CD4-positive, alpha-beta T cell treated with Interleukin-15 for 1 hour (primary cell): Measurements from ENCODE around the gene GBP6.
"Not testable (repeated sequence)": the region's sequence is repeated elsewhere in the genome, so short reads cannot be mapped to it uniquely, and the experiment has no call there.

Experiments used
- DNase-seq: peaks from one replicate; pipeline ENCODE4 v3.0.0-alpha.2; 2020

Gene GBP6

GRCh38 chr1:89373810-89374209, 10.0 kb downstream of the GBP6 start:
- DNase-seq, result not testable (repeated sequence)

- no peak for DNase-seq
These were observed 14.1 kb downstream of the GBP6 start for GRCh38 chr1:89378001-89378400.

GRCh38 chr1:89381618-89382017, 17.8 kb downstream of the GBP6 start:
- DNase-seq, result no peak

DNA sequence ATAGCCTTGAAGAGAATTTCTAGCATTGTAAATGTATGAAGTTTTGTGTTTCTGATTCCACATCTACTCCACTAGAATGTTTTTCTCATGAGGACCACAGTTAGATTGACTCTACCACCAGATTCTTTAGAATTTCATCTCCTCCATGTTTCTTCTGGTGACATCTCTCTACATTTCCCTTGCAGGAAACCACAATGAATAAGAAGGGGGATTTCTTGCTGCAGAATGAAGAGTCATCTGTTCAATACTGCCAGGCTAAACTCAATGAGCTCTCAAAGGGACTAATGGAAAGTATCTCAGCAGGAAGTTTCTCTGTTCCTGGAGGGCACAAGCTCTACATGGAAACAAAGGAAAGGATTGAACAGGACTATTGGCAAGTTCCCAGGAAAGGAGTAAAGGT, 18.6 kb downstream of the GBP6 start:
- DNase-seq, result no peak

GRCh38 chr1:89383185-89383584, 19.3 kb downstream of the GBP6 start:
- no peak for DNase-seq

GRCh38 chr1:89390707-89391106, 26.8 kb downstream of the GBP6 start:
- no peak for DNase-seq

DNA sequence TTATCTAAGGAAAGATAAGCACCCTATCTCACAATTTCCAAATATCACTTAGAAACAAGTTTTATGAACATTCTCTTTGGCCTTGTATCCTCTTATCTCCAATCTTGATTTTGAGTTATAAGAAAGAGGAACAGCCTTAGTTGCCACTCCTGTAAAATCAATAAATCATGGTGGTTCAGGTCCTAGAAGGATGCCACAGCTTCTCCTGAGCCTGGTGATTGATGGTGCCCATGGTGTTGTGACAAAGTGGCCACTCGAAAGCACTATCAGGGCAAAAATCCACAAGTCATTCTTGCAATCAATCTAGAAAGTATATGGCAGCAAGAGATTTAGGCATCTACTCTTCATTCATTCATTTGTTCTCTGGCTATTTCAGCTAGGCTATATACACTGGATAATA, 27.8 kb downstream of the GBP6 start:
- DNase-seq, result no peak

- no peak for DNase-seq
These were observed 31.0 kb downstream of the GBP6 start for GRCh38 chr1:89394851-89395250.

DNA sequence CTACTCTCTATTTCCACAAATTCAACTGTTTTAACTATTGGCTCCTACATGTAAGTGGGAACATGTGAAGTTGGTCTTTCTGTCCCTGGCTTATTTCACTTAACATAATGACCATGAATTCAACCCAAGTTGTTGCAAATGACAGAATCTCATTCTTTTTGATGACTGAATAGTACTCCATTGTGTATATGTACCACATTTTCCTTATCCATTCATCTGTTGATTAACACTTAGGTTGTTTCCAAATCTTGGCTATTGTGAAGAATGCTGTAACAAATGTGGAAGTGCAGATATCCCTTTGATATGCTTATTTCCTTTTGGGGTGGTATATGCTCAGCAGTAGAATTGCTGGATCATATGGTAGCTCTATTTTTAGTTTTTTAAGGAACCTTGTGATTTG, 33.0 kb downstream of the GBP6 start:
- DNase-seq, result no peak

DNA sequence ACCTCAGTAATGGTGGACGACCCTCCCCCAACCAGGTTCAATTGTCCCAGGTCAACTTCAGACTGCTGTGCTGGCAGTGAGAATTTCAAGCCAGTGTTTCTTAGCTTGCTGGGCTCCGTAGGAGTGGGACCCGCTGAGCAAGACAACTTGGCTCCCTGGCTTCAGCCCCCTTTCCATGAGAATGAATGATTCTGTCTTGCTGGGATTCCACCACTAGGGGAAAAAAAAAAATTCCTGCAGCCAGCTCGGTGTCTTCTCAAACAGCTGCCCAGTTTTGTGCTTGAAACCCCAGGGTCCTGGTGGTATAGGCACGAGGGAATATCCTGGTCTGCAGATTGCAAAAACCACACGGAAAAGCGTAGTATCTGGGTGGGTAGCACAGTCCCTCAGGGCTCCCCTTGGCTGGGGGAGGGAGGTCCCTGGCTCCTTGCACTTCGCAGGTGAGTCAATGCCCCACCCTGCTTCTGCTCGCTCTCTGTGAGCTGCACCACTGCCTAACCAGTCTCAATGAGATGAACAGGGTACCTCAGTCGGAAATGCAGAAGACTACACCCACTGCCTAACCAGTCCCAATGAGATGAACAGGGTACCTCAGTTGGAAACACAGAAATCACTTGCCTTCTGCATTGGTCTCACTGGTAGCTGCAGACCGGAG, 41.5 kb downstream of the GBP6 start:
- no peak for DNase-seq

DNA sequence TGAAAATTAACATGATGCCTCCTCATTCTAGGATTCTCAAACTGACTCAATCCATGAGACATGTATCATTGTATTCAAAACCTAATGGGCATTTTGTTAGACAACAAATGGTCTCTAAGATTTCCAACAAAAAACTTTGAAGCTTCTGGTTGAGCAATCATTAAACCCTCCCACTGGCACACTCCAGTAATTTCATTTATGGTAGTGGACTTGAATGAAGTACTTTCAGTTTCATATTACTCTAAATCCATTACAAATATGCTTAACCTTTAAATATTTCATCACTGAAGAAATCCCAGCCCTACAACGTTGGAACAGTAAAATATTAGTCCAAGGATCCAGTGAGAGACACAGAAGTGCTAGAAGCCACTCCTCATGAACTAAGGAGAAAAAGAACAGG, 43.5 kb downstream of the GBP6 start:
- DNase-seq, result no peak

DNA sequence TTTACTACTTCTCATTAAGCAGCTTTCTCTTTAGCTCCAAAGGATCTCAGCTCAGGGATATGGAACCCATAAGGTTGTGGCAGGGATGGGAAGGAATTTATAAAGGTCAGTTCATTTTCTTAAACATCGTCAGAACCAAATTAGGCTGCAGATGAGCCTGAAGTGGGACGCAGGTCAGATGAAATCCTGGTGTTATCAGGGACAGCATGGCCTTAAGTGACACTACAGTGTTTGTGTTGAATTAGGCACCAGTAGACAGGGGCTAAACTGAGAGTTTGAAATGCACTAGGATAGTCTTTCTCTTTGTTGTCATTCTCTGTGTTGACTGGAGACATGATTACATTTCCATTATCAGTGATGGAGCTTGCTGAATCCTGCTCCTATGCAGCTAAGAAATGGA, 43.9 kb downstream of the GBP6 start:
- DNase-seq, result not testable (repeated sequence)

DNA sequence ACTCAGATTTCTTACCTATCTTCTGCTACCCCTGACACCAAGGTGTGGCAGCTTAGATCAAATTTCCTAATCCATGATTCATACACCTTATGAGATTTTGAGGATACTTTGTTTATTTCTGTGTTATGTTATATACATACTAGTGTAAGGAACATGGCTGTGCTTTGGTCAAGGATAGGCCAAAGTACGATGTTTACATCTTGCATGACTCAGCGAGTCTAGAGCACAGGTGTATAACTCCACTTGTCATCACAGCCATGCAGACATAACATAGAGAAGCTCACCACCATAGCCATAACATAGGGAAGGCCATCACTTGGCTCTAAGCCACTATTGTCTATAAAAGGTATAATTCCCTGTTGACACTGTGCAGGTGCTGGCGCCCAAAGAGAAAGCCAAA, 61.2 kb downstream of the GBP6 start:
- no peak for DNase-seq

DNA sequence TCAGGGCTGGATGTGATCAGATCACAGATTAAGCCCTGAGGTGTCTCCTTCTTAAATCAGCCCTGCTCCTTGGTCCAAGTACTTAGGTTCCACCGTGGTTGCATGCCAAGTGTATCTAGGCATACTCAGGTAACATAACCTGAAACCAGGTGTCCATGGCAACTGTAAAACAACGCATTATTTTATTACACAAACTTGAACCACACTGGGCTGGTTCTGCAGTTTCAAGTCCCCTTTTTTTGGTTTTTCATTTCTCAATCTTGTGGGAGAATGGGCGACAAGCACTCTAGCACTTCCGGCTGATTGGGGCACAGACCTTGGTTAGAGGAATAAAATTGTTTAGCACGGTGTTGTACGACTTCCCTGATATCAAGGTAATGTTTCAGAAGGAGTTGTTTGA, 65.2 kb downstream of the GBP6 start:
- no peak for DNase-seq

- DNase-seq, result not testable (repeated sequence)
These were observed 65.8 kb downstream of the GBP6 start for GRCh38 chr1:89429681-89430080.

DNA sequence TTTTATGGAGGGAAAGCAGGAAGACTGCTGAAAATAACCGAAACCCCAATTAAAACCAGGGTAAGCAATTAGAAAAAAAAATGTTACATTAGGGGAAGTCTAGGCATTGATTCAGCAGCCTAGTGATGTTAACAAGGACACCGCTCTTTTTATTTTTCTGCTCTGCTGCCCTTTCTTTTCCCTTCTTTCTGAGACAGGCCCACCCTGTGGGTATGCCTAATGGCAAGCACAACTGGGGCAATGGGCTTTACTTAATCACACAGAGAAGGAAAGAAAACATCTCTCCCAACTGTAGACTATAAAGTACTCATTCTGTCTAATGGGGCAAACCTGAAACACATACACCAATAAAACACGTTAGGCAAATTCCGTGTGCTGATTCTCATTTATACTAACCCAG, 69.6 kb downstream of the GBP6 start:
- DNase-seq, result no peak

GRCh38 chr1:89434058-89434780, 70.4 kb downstream of the GBP6 start:
- not testable (repeated sequence) for DNase-seq
